Measurements from ENCODE around the gene TMEM120A.
A peak's percentile ranks its signal among the peaks of the same experiment; 100 is the strongest.

Gene TMEM120A

GRCh38 chr7:75993689-75994387 is 557 bp downstream of the TMEM120A start:
- no peak for DNase-seq

GRCh38 chr7:75992083-75992755 is 2.2 kb downstream of the TMEM120A start:
- no peak for DNase-seq

GRCh38 chr7:75991531-75992082 is 2.8 kb downstream of the TMEM120A start:
- no peak for DNase-seq

GRCh38 chr7:75989500-75990388 is 4.7 kb downstream of the TMEM120A start:
- no peak for DNase-seq

GRCh38 chr7:75988568-75989499 is 5.6 kb downstream of the TMEM120A start:
- no peak for DNase-seq

- no peak for DNase-seq
Measured at GRCh38 chr7:75987805-75988567, 6.4 kb downstream of the TMEM120A start.

- no peak for DNase-seq
Measured at GRCh38 chr7:75987026-75987804, 7.2 kb downstream of the TMEM120A start.

GRCh38 chr7:75986147-75986781 is 8.1 kb downstream of the TMEM120A start:
- no peak for DNase-seq

- no peak for DNase-seq
Measured at GRCh38 chr7:75985518-75986146, 8.8 kb downstream of the TMEM120A start.

GRCh38 chr7:75985009-75985517 is 9.3 kb downstream of the TMEM120A start:
- no peak for DNase-seq

- no peak for DNase-seq
Measured at GRCh38 chr7:75984130-75985008, 10.0 kb downstream of the TMEM120A start.

- DNase-seq = no peak
Measured at GRCh38 chr7:75983471-75984129, 10.8 kb downstream of the TMEM120A start.

GRCh38 chr7:75982306-75983064 is 11.9 kb downstream of the TMEM120A start:
- DNase-seq = no peak

- peak; percentile 5 for DNase-seq
Measured at GRCh38 chr7:75981453-75982305, 12.7 kb downstream of the TMEM120A start.

- no peak for DNase-seq
Measured at GRCh38 chr7:75981203-75981452, 13.3 kb downstream of the TMEM120A start.
